ENCODE data around the gene ZSWIM4. TPM values are rescaled to one million over a fixed set of nuclear protein-coding genes. Genes with fewer than 3 reads are reported as not detected.

Gene ZSWIM4
- total and polyA plus RNA-seq, 9 donors, result 1.5 to 6.1 (median 4.5) TPM

GRCh38 chr19:13824703-13825102 is 29.5 kb downstream of the ZSWIM4 start:
- Histone ChIP-seq H3K4me1 (ENCODE audit: control insufficient read depth, insufficient read depth, low read length) (peaks cover 5% of the 10 kb centered on the region), H3K9me3 (replicated peaks; ENCODE audit: control insufficient read depth, low read depth, low read length) (no peaks in the 10 kb centered on the region), H3K36me3 (ENCODE audit: control insufficient read depth, insufficient read depth, low read length) (peaks cover 52% of the 10 kb centered on the region), H3K27ac (ENCODE audit: low read length) (no peak overlapping the region), H3K4me3 (ENCODE audit: low read length) (no peak overlapping the region), H3K27me3 (ENCODE audit: control insufficient read depth, insufficient read depth, low read length) (no peaks in the 10 kb centered on the region)
- DNase-seq, result no peak

- DNase-seq, result no peak
- WGBS (ENCODE audit: insufficient coverage), result 77% methylated on average over 28 of the region's 30 CpGs
- Histone ChIP-seq H3K4me1 (ENCODE audit: control insufficient read depth, insufficient read depth, low read length) (peaks cover 5% of the 10 kb centered on the region), H3K4me3 (ENCODE audit: low read length) (no peak overlapping the region), H3K27me3 (ENCODE audit: control insufficient read depth, insufficient read depth, low read length) (no peaks in the 10 kb centered on the region), H3K9me3 (replicated peaks; ENCODE audit: control insufficient read depth, low read depth, low read length) (no peaks in the 10 kb centered on the region), H3K36me3 (ENCODE audit: control insufficient read depth, insufficient read depth, low read length) (peaks cover 61% of the 10 kb centered on the region), H3K27ac (ENCODE audit: low read length) (no peak overlapping the region)
These were observed 30.5 kb downstream of the ZSWIM4 start for GRCh38 chr19:13825489-13826441.

DNA sequence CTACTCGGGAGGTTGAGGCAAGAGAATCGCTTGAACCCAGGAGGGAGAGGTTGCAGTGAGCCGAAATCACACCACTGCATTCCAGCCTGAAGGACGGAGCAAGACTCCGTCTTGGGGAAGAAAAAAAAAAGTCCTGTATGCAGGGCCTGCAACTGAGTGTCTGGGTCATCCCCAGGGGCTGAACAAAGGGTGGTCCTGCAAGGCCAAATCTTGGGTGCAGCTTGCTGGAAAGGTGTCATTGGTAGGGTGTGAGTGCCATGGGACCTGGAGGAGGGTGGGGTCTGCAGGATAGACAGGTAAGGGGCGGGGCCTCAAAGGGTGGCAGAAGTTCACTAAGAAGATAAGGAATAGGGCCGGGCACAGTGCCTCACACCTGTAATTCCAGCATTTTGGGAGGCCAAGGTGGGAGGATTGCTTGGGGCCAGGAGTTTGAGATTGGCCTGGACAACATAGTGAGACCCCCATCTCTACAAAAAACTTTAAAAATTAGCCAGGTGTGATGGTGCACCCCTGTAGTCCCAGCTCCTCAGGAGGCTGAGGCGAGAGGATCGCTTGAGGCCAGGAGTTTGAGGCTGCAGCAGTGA is 31.5 kb downstream of the ZSWIM4 start:
- H3K4me3 ChIP-seq (ENCODE audit: low read length), result no peak overlapping the region
- WGBS (ENCODE audit: insufficient coverage), result 88% methylated on average over 6 of the region's 9 CpGs
- no peak overlapping the region for H3K27ac ChIP-seq (ENCODE audit: low read length)
- no peaks in the 10 kb centered on the region for H3K27me3 ChIP-seq (ENCODE audit: control insufficient read depth, insufficient read depth, low read length)
- H3K4me1 ChIP-seq (ENCODE audit: control insufficient read depth, insufficient read depth, low read length), result peaks cover 5% of the 10 kb centered on the region
- no peaks in the 10 kb centered on the region for H3K9me3 ChIP-seq (replicated peaks; ENCODE audit: control insufficient read depth, low read depth, low read length)
- DNase-seq, result no peak
- H3K36me3 ChIP-seq (ENCODE audit: control insufficient read depth, insufficient read depth, low read length), result peaks cover 65% of the 10 kb centered on the region

DNA sequence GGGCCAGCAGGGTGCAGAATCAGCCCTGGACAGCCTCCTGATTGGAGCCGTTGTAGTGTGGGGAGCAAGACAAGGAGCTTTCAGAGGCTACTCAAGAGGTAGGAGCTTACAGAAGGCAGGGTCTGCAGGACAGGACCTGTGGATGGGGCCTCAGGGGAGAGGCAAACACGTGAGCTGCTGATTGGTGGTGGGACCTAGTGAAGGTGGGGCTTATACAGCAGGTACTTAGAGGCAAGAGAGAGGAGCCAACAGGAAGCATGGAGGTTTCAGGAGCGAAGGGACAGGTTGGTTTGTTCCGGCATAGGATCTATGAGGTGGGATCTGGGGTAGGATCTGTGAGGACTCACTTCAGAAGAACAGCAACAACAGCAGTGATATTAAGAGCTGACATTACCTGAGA is 32.4 kb downstream of the ZSWIM4 start:
- 51% methylated on average over 3 of the region's 4 CpGs for WGBS (ENCODE audit: insufficient coverage)
- H3K4me3 ChIP-seq (ENCODE audit: low read length), result no peak overlapping the region
- no peak overlapping the region for H3K27ac ChIP-seq (ENCODE audit: low read length)
- no peaks in the 10 kb centered on the region for H3K9me3 ChIP-seq (replicated peaks; ENCODE audit: control insufficient read depth, low read depth, low read length)
- peaks cover 65% of the 10 kb centered on the region for H3K36me3 ChIP-seq (ENCODE audit: control insufficient read depth, insufficient read depth, low read length)
- H3K4me1 ChIP-seq (ENCODE audit: control insufficient read depth, insufficient read depth, low read length), result peaks cover 2% of the 10 kb centered on the region
- H3K27me3 ChIP-seq (ENCODE audit: control insufficient read depth, insufficient read depth, low read length), result no peaks in the 10 kb centered on the region
- DNase-seq, result no peak

DNA sequence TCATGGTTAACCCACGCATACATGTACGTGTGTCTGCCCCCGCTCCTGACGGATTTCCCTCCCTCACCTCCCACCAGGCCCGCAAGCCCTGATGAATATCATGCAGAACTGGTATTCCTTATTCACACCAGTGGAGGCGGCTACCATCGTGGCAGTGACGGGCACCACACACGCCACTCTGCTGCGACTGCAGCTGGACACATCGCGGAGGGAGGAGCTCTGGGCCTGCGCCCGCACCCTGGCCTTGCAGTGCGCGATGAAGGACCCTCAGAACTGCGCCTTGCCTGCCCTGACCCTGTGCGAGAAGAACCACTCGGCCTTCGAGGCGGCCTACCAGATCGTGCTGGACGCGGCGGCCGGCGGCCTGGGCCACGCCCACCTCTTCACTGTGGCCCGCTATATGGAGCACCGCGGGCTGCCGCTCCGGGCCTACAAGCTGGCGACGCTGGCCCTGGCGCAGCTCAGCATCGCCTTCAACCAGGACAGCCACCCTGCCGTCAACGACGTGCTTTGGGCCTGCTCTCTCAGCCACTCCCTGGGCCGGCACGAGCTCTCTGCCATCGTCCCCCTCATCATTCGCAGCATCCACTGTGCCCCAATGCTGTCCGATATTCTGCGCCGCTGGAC is 35.0 kb downstream of the ZSWIM4 start:
- Histone ChIP-seq H3K9me3 (replicated peaks; ENCODE audit: control insufficient read depth, low read depth, low read length) (no peaks in the 10 kb centered on the region), H3K4me3 (ENCODE audit: low read length) (no peak overlapping the region), H3K27me3 (ENCODE audit: control insufficient read depth, insufficient read depth, low read length) (no peaks in the 10 kb centered on the region), H3K36me3 (ENCODE audit: control insufficient read depth, insufficient read depth, low read length) (peaks cover 64% of the 10 kb centered on the region), H3K27ac (ENCODE audit: low read length) (no peak overlapping the region), H3K4me1 (ENCODE audit: control insufficient read depth, insufficient read depth, low read length) (peaks cover 16% of the 10 kb centered on the region)
- WGBS (ENCODE audit: insufficient coverage), result 91% methylated on average over 45 of the region's 47 CpGs
- no peak for DNase-seq

DNA sequence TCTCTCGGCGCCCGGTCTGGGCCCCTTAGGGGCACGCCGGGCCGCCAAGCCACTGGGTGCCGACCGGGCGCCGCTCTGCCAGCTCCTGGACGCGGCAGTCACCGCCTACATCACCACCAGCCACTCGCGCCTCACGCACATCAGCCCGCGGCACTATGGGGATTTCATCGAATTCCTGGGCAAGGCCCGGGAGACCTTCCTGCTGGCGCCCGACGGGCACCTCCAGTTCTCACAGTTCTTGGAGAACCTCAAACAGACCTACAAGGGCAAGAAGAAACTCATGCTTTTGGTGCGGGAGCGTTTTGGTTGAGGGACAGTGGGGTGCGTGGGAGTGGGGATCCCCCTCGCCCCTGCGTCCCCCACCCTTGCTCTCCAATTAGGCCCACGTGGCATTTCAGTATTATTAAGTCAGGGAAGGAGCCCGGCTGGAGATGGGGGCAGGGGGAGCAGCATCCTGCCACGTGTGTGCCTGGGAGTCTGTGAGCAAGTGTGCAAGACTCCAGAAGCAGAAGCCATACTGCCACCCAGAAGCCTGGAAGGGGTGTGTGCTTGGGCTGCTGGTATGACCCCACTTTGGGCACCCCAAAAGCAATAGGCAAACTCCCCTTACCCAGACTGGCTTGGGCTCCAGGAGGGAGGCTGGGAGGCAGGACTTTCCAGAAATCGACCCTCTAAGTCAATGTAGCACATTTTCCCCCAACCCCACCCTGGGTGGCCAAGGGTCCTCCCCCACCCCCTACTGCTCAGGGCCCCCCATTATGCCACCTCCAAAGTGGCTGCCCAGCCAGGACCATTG is 35.7 kb downstream of the ZSWIM4 start:
- H3K4me1 ChIP-seq (ENCODE audit: control insufficient read depth, insufficient read depth, low read length), result peaks cover 20% of the 10 kb centered on the region
- H3K36me3 ChIP-seq (ENCODE audit: control insufficient read depth, insufficient read depth, low read length), result peaks cover 63% of the 10 kb centered on the region
- WGBS (ENCODE audit: insufficient coverage), result 96% methylated on average over 18 of the region's 32 CpGs
- peak overlapping the region; percentile 20 for H3K27ac ChIP-seq (ENCODE audit: low read length)
- H3K9me3 ChIP-seq (replicated peaks; ENCODE audit: control insufficient read depth, low read depth, low read length), result no peaks in the 10 kb centered on the region
- H3K4me3 ChIP-seq (ENCODE audit: low read length), result no peak overlapping the region
- no peaks in the 10 kb centered on the region for H3K27me3 ChIP-seq (ENCODE audit: control insufficient read depth, insufficient read depth, low read length)
- DNase-seq, result peak; percentile 47

GRCh38 chr19:13831537-13832467 is 36.6 kb downstream of the ZSWIM4 start:
- Histone ChIP-seq H3K4me3 (ENCODE audit: low read length) (no peak overlapping the region), H3K4me1 (ENCODE audit: control insufficient read depth, insufficient read depth, low read length) (peaks cover 29% of the 10 kb centered on the region), H3K27ac (ENCODE audit: low read length) (no peak overlapping the region), H3K9me3 (replicated peaks; ENCODE audit: control insufficient read depth, low read depth, low read length) (no peaks in the 10 kb centered on the region), H3K36me3 (ENCODE audit: control insufficient read depth, insufficient read depth, low read length) (peaks cover 68% of the 10 kb centered on the region), H3K27me3 (ENCODE audit: control insufficient read depth, insufficient read depth, low read length) (no peaks in the 10 kb centered on the region)
- DNase-seq, result peak; percentile 40
- 100% methylated on average over 2 of the region's 22 CpGs for WGBS (ENCODE audit: insufficient coverage)

GRCh38 chr19:13833330-13834243 is 38.3 kb downstream of the ZSWIM4 start:
- peak overlapping the region; percentile 31 for H3K4me3 ChIP-seq (ENCODE audit: low read length)
- H3K4me1 ChIP-seq (ENCODE audit: control insufficient read depth, insufficient read depth, low read length), result peaks cover 43% of the 10 kb centered on the region
- no peaks in the 10 kb centered on the region for H3K9me3 ChIP-seq (replicated peaks; ENCODE audit: control insufficient read depth, low read depth, low read length)
- H3K27ac ChIP-seq (ENCODE audit: low read length), result peak overlapping the region; percentile 79
- whole genome bisulfite sequencing (ENCODE audit: insufficient coverage), result 7% methylated on average over 54 of the region's 59 CpGs
- no peaks in the 10 kb centered on the region for H3K27me3 ChIP-seq (ENCODE audit: control insufficient read depth, insufficient read depth, low read length)
- peak; percentile 95 for DNase-seq
- peaks cover 64% of the 10 kb centered on the region for H3K36me3 ChIP-seq (ENCODE audit: control insufficient read depth, insufficient read depth, low read length)

All from muscle of leg (tissue), 11 donors.